Measurements from ENCODE around the gene HNRNPA1L2. TPM values are rescaled to one million over a fixed set of nuclear protein-coding genes. Genes with fewer than 3 reads are reported as not detected.

Gene HNRNPA1L2
- total and polyA plus RNA-seq, 12 donors: 1.7 to 9.1 (median 3.5) TPM

GRCh38 chr13:52686376-52686775 is 44.1 kb downstream of the HNRNPA1L2 start:
- peaks cover 0 to 98% (median 34%) of the 10 kb centered on the region in 9 donors for H3K36me3 ChIP-seq
- H3K4me1 ChIP-seq: no peaks in the 10 kb centered on the region
- no peak overlapping the region for H3K27ac ChIP-seq
- no peaks in the 10 kb centered on the region for H3K27me3 ChIP-seq
- DNase-seq (no peak), ATAC-seq (no peak)
- 97% methylated on average over 4 of the region's 4 CpGs for WGBS, 2 donors
- H3K4me3 ChIP-seq: no peak overlapping the region
- no peaks in the 10 kb centered on the region for H3K9me3 ChIP-seq
- TF ChIP-seq, protein P1, sequence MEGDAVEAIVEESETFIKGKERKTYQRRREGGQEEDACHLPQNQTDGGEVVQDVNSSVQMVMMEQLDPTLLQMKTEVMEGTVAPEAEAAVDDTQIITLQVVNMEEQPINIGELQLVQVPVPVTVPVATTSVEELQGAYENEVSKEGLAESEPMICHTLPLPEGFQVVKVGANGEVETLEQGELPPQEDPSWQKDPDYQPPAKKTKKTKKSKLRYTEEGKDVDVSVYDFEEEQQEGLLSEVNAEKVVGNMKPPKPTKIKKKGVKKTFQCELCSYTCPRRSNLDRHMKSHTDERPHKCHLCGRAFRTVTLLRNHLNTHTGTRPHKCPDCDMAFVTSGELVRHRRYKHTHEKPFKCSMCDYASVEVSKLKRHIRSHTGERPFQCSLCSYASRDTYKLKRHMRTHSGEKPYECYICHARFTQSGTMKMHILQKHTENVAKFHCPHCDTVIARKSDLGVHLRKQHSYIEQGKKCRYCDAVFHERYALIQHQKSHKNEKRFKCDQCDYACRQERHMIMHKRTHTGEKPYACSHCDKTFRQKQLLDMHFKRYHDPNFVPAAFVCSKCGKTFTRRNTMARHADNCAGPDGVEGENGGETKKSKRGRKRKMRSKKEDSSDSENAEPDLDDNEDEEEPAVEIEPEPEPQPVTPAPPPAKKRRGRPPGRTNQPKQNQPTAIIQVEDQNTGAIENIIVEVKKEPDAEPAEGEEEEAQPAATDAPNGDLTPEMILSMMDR (IDR thresholded peaks at IDR 0.05): no peak
- intact Hi-C loops (cut with DNase I): loop anchor here in 1 of 10 donors (10.0 kb wide), 1 partner anchor 118 kb away; no protein-coding TSS in a partner anchor

Other genes with a start within 250 kb of the HNRNPA1L2 start
- gene THSD1, start 236.3 kb upstream of the HNRNPA1L2 start, total RNA-seq: 1 to 10 TPM; 3.8 to 9.3 (median 6.8) TPM
- 1 to 10 TPM; 5.2 to 6.4 TPM for gene THSD1, start 236.3 kb upstream of the HNRNPA1L2 start, polyA plus RNA-seq
- gene VPS36, start 191.8 kb upstream of the HNRNPA1L2 start, total RNA-seq: 10 to 100 TPM; 25.3 to 36.5 (median 32.7) TPM
- gene VPS36, start 191.8 kb upstream of the HNRNPA1L2 start, polyA plus RNA-seq: 10 to 100 TPM; 14.4 to 19.7 TPM
- 10 to 100 TPM in 5 of 10 donors, 1 to 10 TPM in 5; 3.8 to 15.7 (median 9.8) TPM for gene CKAP2, start 187.0 kb upstream of the HNRNPA1L2 start, total RNA-seq
- 1 to 10 TPM; 1.4 to 1.8 TPM for gene CKAP2, start 187.0 kb upstream of the HNRNPA1L2 start, polyA plus RNA-seq
- gene SUGT1, start 10.4 kb downstream of the HNRNPA1L2 start, total RNA-seq: 10 to 100 TPM; 44.3 to 61.7 (median 53.9) TPM
- gene SUGT1, start 10.4 kb downstream of the HNRNPA1L2 start, polyA plus RNA-seq: 10 to 100 TPM; 53.8 to 55.9 TPM
- not detected for gene CNMD, start 97.4 kb downstream of the HNRNPA1L2 start, total RNA-seq
- gene CNMD, start 97.4 kb downstream of the HNRNPA1L2 start, polyA plus RNA-seq: not detected
- not detected for gene PCDH8, start 206.2 kb downstream of the HNRNPA1L2 start, total RNA-seq
- not detected for gene PCDH8, start 206.2 kb downstream of the HNRNPA1L2 start, polyA plus RNA-seq

Data from heart right ventricle (tissue), 16 donors.